NCI-H748 (cell line): ENCODE results near the gene AKR1A1.
"Not testable (repeated sequence)": the region's sequence is repeated elsewhere in the genome, so short reads cannot be mapped to it uniquely, and the experiment has no call there.

Experiments used
- DNase-seq: peaks from one replicate; lab custom pipeline; 2025; ENCODE audit not compliant: unreplicated experiment; lab: John Stamatoyannopoulos, UW

AKR1A1 gene

GRCh38 chr1:45523516-45523915 is 27.1 kb upstream of the AKR1A1 start:
- DNase-seq: not testable (repeated sequence)

GRCh38 chr1:45523975-45524374 is 26.7 kb upstream of the AKR1A1 start:
- DNase-seq: not testable (repeated sequence)

- no peak for DNase-seq
Observed at GRCh38 chr1:45526135-45526644, 24.4 kb upstream of the AKR1A1 start.

GRCh38 chr1:45530632-45531135 is 19.9 kb upstream of the AKR1A1 start:
- DNase-seq: no peak

- DNase-seq: no peak
Observed at GRCh38 chr1:45531873-45532272, 18.8 kb upstream of the AKR1A1 start.

- no peak for DNase-seq
Observed at GRCh38 chr1:45535988-45536766, 14.4 kb upstream of the AKR1A1 start.

- DNase-seq: no peak
Observed at GRCh38 chr1:45536886-45537285, 13.7 kb upstream of the AKR1A1 start.

GRCh38 chr1:45541193-45541592 is 9.4 kb upstream of the AKR1A1 start:
- DNase-seq: no peak

GRCh38 chr1:45542591-45542990 is 8.0 kb upstream of the AKR1A1 start:
- DNase-seq: no peak

GRCh38 chr1:45543581-45544417 is 6.8 kb upstream of the AKR1A1 start:
- DNase-seq: no peak

GRCh38 chr1:45544530-45544929 is 6.1 kb upstream of the AKR1A1 start:
- DNase-seq: no peak

GRCh38 chr1:45545019-45545493 is 5.6 kb upstream of the AKR1A1 start:
- DNase-seq: no peak

- no peak for DNase-seq
Observed at GRCh38 chr1:45545553-45546310, 4.9 kb upstream of the AKR1A1 start.

- DNase-seq: no peak
Observed at GRCh38 chr1:45551684-45552083, 1.1 kb downstream of the AKR1A1 start.

- DNase-seq: peak; percentile 85
Observed at GRCh38 chr1:45552331-45552730, 1.7 kb downstream of the AKR1A1 start.

GRCh38 chr1:45554198-45554597 is 3.6 kb downstream of the AKR1A1 start:
- DNase-seq: no peak

- DNase-seq: peak; percentile 13
Observed at GRCh38 chr1:45557422-45557944, 6.9 kb downstream of the AKR1A1 start.

- no peak for DNase-seq
Observed at GRCh38 chr1:45563843-45564242, 13.2 kb downstream of the AKR1A1 start.

- no peak for DNase-seq
Observed at GRCh38 chr1:45566722-45567121, 16.1 kb downstream of the AKR1A1 start.

GRCh38 chr1:45567911-45568310 is 17.3 kb downstream of the AKR1A1 start:
- no peak for DNase-seq

- no peak for DNase-seq
Observed at GRCh38 chr1:45568421-45568820, 17.8 kb downstream of the AKR1A1 start.
